IPS-18a (cell line): Measurements from ENCODE around the gene NOC2L.

ENCODE experiments used
- H3K27ac ChIP-seq: one replicate; pipeline ENCODE4 v1.5.1; 2013; ENCODE audit warnings: low read length
- H3K27me3 ChIP-seq: one replicate; pipeline ENCODE4 v1.6.1; 2013; ENCODE audit warnings: mild to moderate bottlenecking, low read length; ENCODE audit not compliant: control insufficient read depth, insufficient read depth
- H3K36me3 ChIP-seq: one replicate; pipeline ENCODE4 v1.6.1; 2013; ENCODE audit warnings: low read depth, low read length; ENCODE audit not compliant: control insufficient read depth
- H3K4me1 ChIP-seq: one replicate; pipeline ENCODE4 v1.6.1; 2013; ENCODE audit warnings: low read depth, low read length; ENCODE audit not compliant: control insufficient read depth
- H3K4me3 ChIP-seq: one replicate; pipeline ENCODE4 v1.5.1; 2013; ENCODE audit warnings: low read length
- H3K9ac ChIP-seq: one replicate; pipeline ENCODE4 v1.6.1; 2013; ENCODE audit warnings: mild to moderate bottlenecking, low read length, moderate library complexity
- H3K9me3 ChIP-seq: one replicate; pipeline ENCODE4 v1.6.1; 2013; ENCODE audit warnings: low read depth, low read length; ENCODE audit not compliant: control insufficient read depth

Gene NOC2L

GRCh38 chr1:958823-959730 lies at the start of gene NOC2L:
TSS of gene NOC2L (minus strand) at chr1:959256. CDS start at chr1:959240, 16 bp downstream.
- no peak within 1 kb of the TSS for H3K27ac ChIP-seq
- no peaks in the 10 kb centered on the region for H3K9me3 ChIP-seq
- peak within 1 kb of the TSS; percentile 99 for H3K4me3 ChIP-seq
- peaks cover 28% of the 10 kb centered on the region for H3K36me3 ChIP-seq
- peak within 1 kb of the TSS; percentile 86 for H3K9ac ChIP-seq
- no peaks in the 10 kb centered on the region for H3K4me1 ChIP-seq
- peaks cover 20% of the 10 kb centered on the region for H3K27me3 ChIP-seq

DNA sequence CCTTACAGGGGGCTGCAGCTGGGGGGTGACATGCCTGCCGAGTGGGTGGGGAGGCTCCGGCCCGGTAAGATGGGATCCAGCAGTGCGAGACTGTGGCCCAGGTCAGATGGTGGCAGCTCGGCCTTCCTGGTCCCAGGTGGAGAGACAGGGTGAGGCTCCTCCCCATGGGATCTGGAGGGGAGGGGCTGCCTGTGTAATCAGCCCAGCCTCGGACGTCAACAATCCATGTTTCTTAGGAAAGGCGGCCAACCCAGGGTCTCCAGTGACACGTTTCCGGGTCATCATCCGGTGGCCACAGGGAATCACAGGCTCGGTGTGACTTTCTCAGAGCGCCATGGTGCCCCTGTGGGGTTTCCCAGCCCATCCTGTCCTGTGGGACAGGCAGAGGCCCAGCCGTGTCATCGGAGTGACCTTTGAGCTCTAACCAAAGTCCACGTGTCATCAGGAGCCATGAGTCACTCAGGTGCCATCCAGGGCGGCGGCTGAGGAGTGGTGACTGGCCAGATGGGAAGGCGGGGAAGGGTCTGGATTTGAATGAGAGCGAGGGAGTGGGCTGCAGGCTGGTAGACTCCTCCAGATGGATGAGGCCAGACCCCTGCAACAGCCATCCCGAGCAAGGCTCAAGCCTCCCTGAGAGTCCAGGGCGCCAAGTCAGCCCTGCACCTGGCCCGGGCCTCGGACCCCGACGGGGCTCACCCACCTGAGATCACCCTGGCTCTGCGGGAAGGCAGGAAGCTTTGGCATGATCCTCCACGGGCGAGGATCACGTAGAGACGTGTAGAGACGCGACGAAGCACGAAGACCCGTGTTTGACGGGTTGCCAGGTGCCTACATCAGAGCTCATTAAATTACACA lies 47.5 kb upstream of the NOC2L start:
- Histone ChIP-seq H3K4me1 (peaks cover 8% of the 10 kb centered on the region), H3K27ac (no peak overlapping the region), H3K9ac (no peak overlapping the region), H3K36me3 (no peaks in the 10 kb centered on the region), H3K9me3 (no peaks in the 10 kb centered on the region), H3K27me3 (peaks cover 53% of the 10 kb centered on the region), H3K4me3 (no peak overlapping the region)

GRCh38 chr1:1005774-1006304 lies 46.8 kb upstream of the NOC2L start:
- Histone ChIP-seq H3K4me3 (no peak overlapping the region), H3K9me3 (no peaks in the 10 kb centered on the region), H3K27ac (no peak overlapping the region), H3K36me3 (no peaks in the 10 kb centered on the region), H3K4me1 (peaks cover 8% of the 10 kb centered on the region), H3K27me3 (peaks cover 60% of the 10 kb centered on the region), H3K9ac (no peak overlapping the region)

DNA sequence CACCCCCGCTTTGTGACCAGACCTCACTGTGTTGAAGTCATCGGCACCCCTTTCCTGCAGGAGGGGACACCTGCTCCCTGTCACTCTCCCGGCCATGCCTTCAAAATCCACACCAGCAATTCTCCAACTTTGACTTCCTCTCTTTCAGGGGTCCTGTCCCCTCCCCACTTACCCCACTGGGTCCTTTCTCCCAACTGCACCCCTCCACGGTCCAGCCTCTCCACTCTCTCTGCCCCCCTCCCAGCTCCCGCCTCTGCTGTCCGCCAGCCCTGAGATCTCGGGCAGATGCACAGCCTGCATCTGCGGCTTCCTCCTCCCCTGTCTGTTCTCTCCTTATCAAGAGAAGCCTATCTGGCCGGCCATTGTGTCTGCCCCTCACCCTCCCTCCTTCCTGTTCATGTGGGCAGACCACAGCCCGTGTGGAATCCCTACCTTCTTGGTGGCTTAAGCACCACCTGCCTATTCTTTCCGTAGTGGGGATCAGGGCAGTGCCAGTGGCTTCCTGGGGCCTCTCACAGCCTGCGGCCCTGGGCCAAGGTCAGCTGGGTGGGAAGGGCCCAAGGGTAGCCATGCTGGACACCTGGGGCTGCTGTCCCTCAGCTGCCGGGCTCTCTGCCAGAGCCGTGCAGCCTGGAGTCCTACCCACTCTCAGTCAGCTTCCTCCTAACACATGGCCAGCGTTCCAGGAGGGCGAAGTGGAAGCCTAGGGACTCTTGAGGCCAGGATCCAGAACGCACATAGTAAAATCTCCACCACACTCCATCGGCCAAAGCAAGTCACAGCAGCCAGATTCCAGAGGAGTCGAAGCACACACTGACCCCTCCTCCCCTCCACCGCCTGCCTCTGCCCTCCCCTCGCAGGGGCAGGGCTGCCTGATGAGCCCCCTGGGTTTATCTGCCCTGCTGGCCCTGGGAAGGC lies 46.0 kb upstream of the NOC2L start:
- Histone ChIP-seq H3K9ac (no peak overlapping the region), H3K9me3 (no peaks in the 10 kb centered on the region), H3K4me3 (no peak overlapping the region), H3K27me3 (peaks cover 68% of the 10 kb centered on the region), H3K4me1 (peaks cover 8% of the 10 kb centered on the region), H3K36me3 (no peaks in the 10 kb centered on the region), H3K27ac (no peak overlapping the region)

- Histone ChIP-seq H3K27ac (no peak overlapping the region), H3K9ac (no peak overlapping the region), H3K4me3 (no peak overlapping the region)
These were observed 45.3 kb upstream of the NOC2L start for GRCh38 chr1:1004420-1004779.

GRCh38 chr1:1003618-1004419 lies 44.8 kb upstream of the NOC2L start:
- Histone ChIP-seq H3K9me3 (no peaks in the 10 kb centered on the region), H3K36me3 (no peaks in the 10 kb centered on the region), H3K4me1 (peaks cover 8% of the 10 kb centered on the region), H3K27ac (no peak overlapping the region), H3K4me3 (no peak overlapping the region), H3K9ac (no peak overlapping the region), H3K27me3 (peaks cover 81% of the 10 kb centered on the region)

More at GRCh38 chr1:1004420-1004779, 45.3 kb upstream of the NOC2L start:
- peaks cover 8% of the 10 kb centered on the region for H3K4me1 ChIP-seq
- no peaks in the 10 kb centered on the region for H3K9me3 ChIP-seq
- no peaks in the 10 kb centered on the region for H3K36me3 ChIP-seq
- H3K27me3 ChIP-seq: peaks cover 75% of the 10 kb centered on the region

DNA sequence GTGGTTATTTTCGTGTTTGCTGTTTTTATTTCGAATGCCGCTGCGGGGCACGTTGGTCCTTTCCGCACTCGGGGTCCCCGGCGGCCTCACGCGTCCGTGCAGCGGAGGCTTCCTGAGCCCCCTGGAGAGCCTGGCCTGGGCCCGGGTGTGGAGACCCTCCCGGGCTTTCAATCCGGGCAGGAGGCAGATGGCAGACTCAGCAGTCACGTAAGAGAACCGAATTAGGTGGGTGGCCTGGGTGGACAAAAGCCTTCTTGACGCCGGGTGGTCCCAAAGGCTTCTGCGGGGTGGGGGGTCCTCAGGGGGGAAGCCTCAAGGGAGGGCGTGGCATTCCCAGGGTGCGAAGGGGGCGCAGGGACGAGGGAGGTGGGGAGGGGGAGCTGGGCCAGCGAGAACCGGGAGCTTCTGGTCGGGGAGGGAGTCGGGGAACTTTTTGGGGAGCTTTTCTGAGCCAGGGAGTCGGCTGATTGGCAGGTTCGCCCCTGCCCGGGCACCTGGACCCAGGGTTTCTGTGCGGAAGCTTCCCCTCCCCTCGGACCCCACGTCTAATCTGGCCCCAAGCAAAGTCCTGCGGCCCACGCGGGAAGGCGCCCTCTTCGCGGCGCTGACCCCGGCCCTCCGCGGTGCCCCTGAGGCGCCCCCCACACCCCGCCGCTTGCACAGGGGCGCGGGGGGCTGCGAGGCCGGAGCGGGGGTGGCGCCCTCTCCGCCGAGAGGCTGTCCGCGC lies 42.2 kb upstream of the NOC2L start:
- H3K4me1 ChIP-seq: peaks cover 8% of the 10 kb centered on the region
- H3K27me3 ChIP-seq: peaks cover 93% of the 10 kb centered on the region
- no peak overlapping the region for H3K9ac ChIP-seq
- peak overlapping the region; percentile 44 for H3K4me3 ChIP-seq
- no peak overlapping the region for H3K27ac ChIP-seq
- H3K36me3 ChIP-seq: no peaks in the 10 kb centered on the region
- H3K9me3 ChIP-seq: no peaks in the 10 kb centered on the region

DNA sequence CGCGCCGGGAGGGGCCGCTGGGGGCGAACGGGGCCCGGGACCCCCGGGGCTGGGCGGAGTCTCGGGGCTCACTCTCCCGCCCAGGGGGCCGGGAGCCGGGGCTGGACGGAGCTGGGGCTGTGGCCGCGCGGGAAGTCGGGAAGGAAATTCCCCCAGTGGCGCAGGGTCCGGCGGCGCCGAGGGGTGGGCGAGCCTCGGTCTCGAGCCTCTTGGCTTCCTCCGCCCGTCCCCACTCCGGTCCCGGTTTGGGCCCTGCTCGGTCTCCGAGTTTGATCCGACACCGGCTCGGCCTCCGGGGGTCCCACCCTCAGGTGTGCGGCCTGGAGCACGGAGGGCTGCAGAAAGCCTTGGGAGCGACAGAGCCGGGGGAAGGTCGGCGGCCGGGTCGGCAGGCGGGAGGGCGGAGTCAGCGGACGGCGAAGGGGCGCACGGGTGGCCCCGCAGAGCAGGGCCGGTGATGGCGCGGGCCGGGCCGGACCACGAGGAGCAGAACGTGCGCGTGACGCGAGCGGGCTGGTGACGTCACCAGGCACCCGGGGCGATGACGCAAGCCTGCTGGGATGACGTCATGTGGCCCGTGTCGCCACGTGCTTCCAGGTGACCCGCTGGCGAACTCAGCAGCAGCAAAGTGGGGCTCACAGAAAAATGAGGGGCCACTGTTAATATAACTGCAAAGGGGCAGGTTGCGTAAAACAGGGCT lies 41.5 kb upstream of the NOC2L start:
- Histone ChIP-seq H3K27me3 (peaks cover 100% of the 10 kb centered on the region), H3K4me1 (peaks cover 8% of the 10 kb centered on the region), H3K27ac (no peak overlapping the region), H3K9ac (peak overlapping the region; percentile 12), H3K4me3 (peak overlapping the region; percentile 44), H3K36me3 (no peaks in the 10 kb centered on the region), H3K9me3 (no peaks in the 10 kb centered on the region)

- Histone ChIP-seq H3K9me3 (no peaks in the 10 kb centered on the region), H3K9ac (peak within 1 kb of the TSS; percentile 12), H3K36me3 (no peaks in the 10 kb centered on the region), H3K27ac (no peak within 1 kb of the TSS), H3K4me3 (peak within 1 kb of the TSS; percentile 44), H3K4me1 (peaks cover 1% of the 10 kb centered on the region), H3K27me3 (peaks cover 100% of the 10 kb centered on the region)
These were observed 40.8 kb upstream of the NOC2L start, which contains the start of gene HES4 for GRCh38 chr1:999725-1000356. TSS of gene HES4 (minus strand) at chr1:1000097. CDS start at chr1:999973, 124 bp downstream.
